ENCODE measurements around the gene ATP8B3.
"Not testable (repeated sequence)": the region's sequence is repeated elsewhere in the genome, so short reads cannot be mapped to it uniquely, and the experiment has no call there.

ATP8B3 gene

DNA sequence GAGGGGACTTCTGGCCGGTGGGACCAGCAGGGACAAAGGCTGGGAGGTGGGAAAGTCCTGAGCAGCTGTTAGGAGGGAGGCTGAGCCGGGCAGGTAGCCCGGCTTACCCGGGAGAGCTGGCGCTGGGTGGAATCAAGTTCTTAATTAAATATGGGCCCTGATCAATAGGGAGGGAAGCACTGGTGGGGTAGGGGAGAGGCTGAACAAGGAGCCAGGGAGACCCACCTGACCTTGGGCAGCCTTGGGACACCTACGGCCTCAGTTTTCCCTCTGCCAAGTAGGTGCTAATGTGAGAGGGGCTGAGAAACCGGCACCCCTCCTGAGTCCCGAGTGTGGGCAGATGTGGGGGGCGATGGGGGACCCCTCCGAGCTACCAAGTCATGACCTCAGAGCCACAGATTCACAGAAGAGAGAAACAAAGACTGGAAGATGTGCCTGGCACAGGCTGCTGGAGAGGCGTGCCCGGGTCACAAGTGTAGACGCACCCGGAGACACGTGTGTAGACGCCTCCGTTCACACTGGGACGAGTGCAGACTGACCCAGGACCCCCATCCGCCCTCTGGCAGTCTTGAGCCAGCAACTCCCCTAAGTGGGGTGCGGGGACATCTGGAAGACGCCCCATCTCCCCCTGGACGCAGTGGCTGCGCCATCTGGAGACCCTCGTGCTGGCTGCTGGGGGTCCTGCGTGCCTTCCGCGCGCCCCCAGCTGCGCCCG, 50.4 kb downstream of the ATP8B3 start:
- H3K27ac ChIP-seq = no peak overlapping the region
- TF ChIP-seq, protein P1, sequence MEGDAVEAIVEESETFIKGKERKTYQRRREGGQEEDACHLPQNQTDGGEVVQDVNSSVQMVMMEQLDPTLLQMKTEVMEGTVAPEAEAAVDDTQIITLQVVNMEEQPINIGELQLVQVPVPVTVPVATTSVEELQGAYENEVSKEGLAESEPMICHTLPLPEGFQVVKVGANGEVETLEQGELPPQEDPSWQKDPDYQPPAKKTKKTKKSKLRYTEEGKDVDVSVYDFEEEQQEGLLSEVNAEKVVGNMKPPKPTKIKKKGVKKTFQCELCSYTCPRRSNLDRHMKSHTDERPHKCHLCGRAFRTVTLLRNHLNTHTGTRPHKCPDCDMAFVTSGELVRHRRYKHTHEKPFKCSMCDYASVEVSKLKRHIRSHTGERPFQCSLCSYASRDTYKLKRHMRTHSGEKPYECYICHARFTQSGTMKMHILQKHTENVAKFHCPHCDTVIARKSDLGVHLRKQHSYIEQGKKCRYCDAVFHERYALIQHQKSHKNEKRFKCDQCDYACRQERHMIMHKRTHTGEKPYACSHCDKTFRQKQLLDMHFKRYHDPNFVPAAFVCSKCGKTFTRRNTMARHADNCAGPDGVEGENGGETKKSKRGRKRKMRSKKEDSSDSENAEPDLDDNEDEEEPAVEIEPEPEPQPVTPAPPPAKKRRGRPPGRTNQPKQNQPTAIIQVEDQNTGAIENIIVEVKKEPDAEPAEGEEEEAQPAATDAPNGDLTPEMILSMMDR (conservative IDR thresholded peaks at IDR 0.05) = no peak

DNA sequence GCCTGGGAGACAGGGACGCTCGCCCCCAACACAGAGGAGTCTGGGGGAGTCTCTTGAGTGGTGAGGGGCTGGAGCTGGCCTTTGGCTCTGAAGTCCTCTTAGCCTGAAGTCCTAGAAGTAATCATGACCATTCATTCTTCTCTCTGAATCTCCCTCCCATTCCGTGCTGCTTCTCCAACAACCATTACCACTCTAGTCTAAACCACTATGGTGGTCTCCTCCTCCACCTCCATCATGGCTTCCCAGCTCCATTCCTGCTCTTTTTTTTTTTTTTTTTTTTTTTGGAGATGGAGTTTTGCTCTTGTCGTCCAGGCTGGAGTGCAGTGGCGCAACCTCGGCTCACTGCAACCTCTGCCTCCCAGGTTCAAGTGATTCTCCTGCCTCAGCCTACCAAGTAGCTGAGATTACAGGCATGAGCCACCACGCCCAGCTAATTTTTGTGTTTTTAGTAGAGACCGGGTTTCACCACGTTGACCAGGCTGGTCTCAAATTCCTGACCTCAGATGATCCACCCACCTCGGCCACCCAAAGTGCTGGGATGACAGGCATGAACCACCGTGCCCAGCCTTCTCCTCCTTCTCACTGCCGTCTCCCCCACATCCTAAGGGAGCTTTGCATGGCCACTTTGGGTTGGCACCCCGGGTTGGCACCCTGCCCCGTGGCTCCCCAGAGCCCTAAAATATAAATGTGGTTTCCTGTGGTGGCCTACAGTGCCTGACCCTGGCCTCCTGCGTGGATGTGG, 51.1 kb downstream of the ATP8B3 start:
- H3K27ac ChIP-seq = not testable (repeated sequence)

DNA sequence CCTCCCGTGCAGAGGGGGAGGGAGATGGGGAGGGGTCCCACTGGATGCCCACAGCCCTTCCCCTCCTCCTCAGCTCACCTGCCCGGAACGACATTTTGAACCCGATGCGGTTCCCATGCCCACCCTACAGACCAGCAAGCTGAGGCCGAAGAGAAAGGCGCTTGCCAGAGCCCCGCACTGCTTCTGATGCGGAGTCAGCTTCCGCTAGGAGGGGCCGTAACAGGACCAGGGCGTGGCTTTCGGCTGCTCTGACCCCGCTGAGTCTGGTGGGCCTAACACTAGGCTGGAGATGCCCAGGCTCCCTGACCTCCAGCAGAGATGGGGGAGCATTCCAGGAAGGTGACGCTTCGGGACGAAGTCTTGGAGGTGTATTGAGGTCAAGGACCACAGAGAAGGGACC, 52.1 kb downstream of the ATP8B3 start:
- TF ChIP-seq, protein P1 (conservative IDR thresholded peaks at IDR 0.05) = no peak
- H3K27ac ChIP-seq = no peak overlapping the region

DNA sequence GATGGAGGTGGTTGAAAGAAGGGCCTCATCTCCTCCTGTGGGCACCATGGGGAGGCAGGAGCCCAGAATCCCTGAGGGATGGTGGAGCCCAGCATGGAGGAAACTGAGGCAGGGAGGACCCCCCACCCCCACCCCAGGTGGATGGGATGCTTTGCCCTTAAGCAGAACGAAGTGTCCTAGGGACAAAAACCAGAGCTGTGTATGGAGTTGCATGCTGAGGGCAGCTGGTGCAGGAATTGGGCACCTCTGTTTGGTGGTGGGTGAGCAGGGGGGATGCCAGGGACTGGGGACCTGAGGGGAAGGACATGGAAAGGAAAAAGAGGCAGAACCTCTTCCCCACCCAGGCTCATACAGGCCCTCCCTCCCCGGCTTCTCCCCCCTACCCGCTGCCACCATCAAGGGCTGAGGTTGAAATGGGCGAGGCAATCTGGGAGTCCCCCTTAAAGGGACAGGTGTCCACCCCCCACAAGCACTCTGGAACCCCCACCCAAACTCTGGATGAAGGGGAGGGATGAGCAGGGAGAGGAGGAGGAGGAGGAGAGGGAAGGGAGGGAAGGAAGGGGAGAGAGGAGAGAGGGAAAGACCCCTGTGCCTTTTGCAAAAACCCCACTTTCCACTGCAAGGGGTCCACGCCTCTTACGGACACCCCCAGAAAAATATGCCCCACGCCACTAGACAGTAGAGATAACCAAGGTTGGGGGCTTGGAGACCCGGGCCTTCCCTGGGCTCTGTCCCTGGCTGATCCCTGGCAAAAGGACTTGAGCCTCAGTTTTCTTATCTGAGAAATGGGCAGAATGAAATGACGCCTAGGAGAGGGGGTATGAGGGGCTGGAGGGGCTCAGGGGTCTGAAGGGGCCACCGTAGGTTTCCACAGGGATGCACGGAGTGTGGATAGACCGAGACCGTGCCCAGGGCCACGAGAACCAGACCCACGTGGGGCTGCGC, 52.8 kb downstream of the ATP8B3 start:
- TF ChIP-seq, protein P1 (conservative IDR thresholded peaks at IDR 0.05) = no peak
- no peak overlapping the region for H3K27ac ChIP-seq

DNA sequence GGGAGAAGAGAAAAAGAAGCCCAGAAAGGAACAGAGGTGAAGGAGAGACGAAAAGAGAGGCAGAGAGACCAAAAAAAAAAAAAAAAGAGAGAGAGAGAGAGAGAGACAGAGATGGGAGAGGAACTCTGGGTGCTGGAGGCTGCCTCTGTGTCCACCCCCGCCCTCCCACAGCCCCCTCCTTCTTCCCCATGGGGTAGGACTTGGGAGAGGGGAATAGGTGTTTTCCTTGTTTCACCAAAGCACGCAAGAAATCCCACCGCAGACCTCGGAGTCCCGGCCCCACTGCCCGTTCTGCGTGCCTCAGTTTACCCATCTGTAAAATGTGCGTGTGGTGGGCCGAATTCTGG, 53.9 kb downstream of the ATP8B3 start:
- H3K27ac ChIP-seq = no peak overlapping the region
- TF ChIP-seq, protein P1 (conservative IDR thresholded peaks at IDR 0.05) = no peak

DNA sequence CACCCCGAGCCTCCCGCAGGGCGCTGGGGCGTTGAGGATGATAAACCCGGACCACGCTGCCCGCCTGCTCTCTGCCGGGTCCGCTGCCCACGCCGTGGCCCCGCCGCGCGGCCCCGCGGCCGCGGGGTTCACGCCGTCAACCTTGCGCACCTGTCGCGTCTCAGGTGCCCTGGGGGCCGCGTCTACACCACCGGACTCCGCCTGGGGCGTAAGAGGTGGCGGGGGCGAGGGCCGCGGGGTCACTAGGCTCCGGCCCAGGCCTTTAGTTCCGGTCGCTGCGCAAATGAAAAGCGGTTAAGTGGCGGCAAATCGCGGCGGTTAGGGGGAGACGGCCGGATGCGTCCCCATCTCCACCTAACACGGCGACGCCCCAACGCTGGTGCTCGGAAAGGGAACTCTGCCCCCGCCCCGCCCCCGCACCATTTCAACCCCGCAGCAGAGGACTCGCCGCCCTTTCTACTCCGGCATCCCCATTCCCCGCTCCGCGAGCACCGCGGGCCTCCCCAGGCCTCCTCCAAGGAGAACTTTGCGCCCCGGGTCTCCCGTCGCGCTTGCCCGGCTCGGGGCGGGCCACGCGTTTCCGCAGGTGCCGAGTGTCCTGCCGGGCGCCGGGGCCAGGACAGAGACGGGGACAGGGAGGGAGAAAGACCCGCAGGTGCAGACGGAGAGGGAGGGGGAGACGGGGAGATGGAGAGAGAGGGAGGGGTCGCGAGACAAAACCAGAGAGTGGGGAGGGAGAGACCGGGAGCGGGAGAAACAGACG, 54.4 kb downstream of the ATP8B3 start:
- TF ChIP-seq, protein P1 (conservative IDR thresholded peaks at IDR 0.05) = no peak
- no peak overlapping the region for H3K27ac ChIP-seq

DNA sequence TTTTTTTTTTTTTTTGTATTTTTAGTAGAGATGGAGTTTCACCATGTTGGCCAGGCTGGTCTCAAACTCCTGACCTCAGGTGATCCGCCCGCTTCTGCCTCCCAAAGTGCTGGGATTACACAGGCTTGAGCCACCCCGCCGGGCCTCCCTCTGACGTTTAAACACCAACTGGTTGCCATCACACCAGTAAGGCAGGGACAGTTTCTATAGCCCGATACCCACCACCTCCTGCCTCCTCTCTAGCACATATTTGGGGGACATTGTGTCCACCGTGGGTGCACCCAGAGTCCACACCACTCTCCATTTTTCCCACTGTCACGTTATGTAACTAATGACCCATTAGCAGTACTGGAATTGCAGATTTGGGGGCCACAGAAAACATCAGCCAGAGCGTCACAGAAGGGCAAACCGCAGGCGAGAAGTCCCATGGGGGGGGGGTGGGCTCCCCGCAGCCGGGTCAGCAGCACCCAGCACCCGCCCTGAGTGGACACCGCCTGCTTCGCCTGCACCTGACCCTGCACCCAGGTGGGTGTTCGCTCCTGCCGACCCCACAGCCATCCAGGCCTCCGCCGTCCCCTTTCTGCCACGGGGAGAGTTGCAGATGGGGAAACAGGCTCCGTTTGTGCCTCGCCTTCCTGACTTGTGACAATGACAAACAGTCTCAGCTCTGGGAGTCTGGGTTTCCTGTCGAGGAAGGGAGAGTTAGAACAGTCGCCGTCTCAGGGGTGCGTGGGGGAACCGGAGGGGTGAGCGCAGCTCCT, 55.2 kb downstream of the ATP8B3 start:
- no peak overlapping the region for H3K27ac ChIP-seq
- TF ChIP-seq, protein P1 (conservative IDR thresholded peaks at IDR 0.05) = no peak

All from VCaP (cell line).